ENCODE data around the gene NEK7. TPM values are rescaled to one million over a fixed set of nuclear protein-coding genes. Genes with fewer than 3 reads are reported as not detected.
A peak's percentile ranks its signal among the peaks of the same experiment; 100 is the strongest.

NEK7 gene
- total and polyA plus RNA-seq, 2 of the 4 experiments (the other 2 are of a cell fraction) = 89.0 to 467 TPM

GRCh38 chr1:198118134-198118533, 38.7 kb upstream of the NEK7 start (continued):
- TF ChIP-seq MAFK (IDR thresholded peaks at IDR 0.05; ENCODE audit: low read depth, low read length) = peak; percentile 2; the same call in 1 of the 2 replicates

- peaks cover 9% of the 10 kb centered on the region for H3K4me1 ChIP-seq (ENCODE audit: control insufficient read depth, insufficient read depth, low read length)
- H3K36me3 ChIP-seq (ENCODE audit: control insufficient read depth, insufficient read depth, low read length) = no peaks in the 10 kb centered on the region
- no peak for DNase-seq
- peaks cover 0 to 10% of the 10 kb centered on the region in 2 experiments; a peak in 1 of 4 replicates for H3K79me1 ChIP-seq (ENCODE audit: low read depth in 1 of 2, low read length in 2 of 2)
- H4K8ac ChIP-seq (ENCODE audit: low read depth in 2 of 2, low read length in 2 of 2) = peak overlapping the region in 1 of 2 experiments; percentile 86; a peak in 3 of 4 replicates
- no peak overlapping the region for H3K9ac ChIP-seq (ENCODE audit: low read depth, low read length)
- TF ChIP-seq FOS (IDR thresholded peaks at IDR 0.05; ENCODE audit: low read depth, low read length) (no peak), POLR2A (IDR thresholded peaks at IDR 0.05; ENCODE audit: low read depth, low read length) (no peak), CTCF (conservative IDR thresholded peaks at IDR 0.05; ENCODE audit: low read depth, low read length) (no peak), SMC3 (IDR thresholded peaks at IDR 0.05; ENCODE audit: low read depth, low read length) (no peak), RAD21 (IDR thresholded peaks at IDR 0.05; ENCODE audit: low read length) (no peak), MAZ (IDR thresholded peaks at IDR 0.05; ENCODE audit: borderline replicate concordance, low read depth, low read length) (no peak), MXI1 (IDR thresholded peaks at IDR 0.05; ENCODE audit: borderline replicate concordance, low read depth, low read length) (no peak), CHD1 (IDR thresholded peaks at IDR 0.05; ENCODE audit: low read depth, low read length) (no peak), NFE2L2 (IDR thresholded peaks at IDR 0.05; ENCODE audit: low read depth, low read length) (no peak), RCOR1 (IDR thresholded peaks at IDR 0.05; ENCODE audit: insufficient replicate concordance, low read length) (no peak), ELK1 (IDR thresholded peaks at IDR 0.05; ENCODE audit: borderline replicate concordance, low read depth, low read length) (no peak), CEBPB (IDR thresholded peaks at IDR 0.05; ENCODE audit: low read depth, low read length) (no peak)
- POLR2A ChIA-PET (ENCODE audit: unreplicated experiment) = no interaction called here
- peak overlapping the region; percentile 91; the same call in 1 of the 2 replicates for H3K18ac ChIP-seq (ENCODE audit: low read depth, low read length)
- H3K27me3 ChIP-seq (ENCODE audit: control insufficient read depth, insufficient read depth, low read length) = no peaks in the 10 kb centered on the region
- peak overlapping the region; percentile 86 for H3K14ac ChIP-seq (replicated peaks; ENCODE audit: low read depth, low read length)
- BruUV-seq (replicated peaks) = no TSS peak
- no peak overlapping the region for H3K4me3 ChIP-seq (ENCODE audit: insufficient read depth, low read depth, low read length)
- H2BK120ac ChIP-seq (ENCODE audit: low read depth, low read length) = peak overlapping the region; percentile 97
- no peaks in the 10 kb centered on the region for H4K20me1 ChIP-seq (ENCODE audit: insufficient read depth, low read length)
- peak overlapping the region; percentile 73; the same call in 1 of the 2 replicates for H3K23ac ChIP-seq (ENCODE audit: low read depth, low read length)
- peak overlapping the region; percentile 95; the same call in 1 of the 2 replicates for H2BK20ac ChIP-seq (ENCODE audit: low read depth, low read length)
- no peak overlapping the region for H3K27ac ChIP-seq (ENCODE audit: insufficient read depth, low read length)
- peak overlapping the region; percentile 69; the same call in 1 of the 2 replicates for H3K4ac ChIP-seq (ENCODE audit: low read depth, low read length)
- dilution Hi-C loops (cut with HindIII; ENCODE audit: low sequenced_read_pairs, unreplicated experiment) = no loop called here
- peak overlapping the region; percentile 36; the same call in 1 of the 2 replicates for H4K91ac ChIP-seq (ENCODE audit: insufficient read depth, low read depth, low read length)
- peak overlapping the region; percentile 69; the same call in 2 of the 3 replicates for H2BK15ac ChIP-seq (ENCODE audit: low read depth, low read length)
- H3K9me3 ChIP-seq (ENCODE audit: control insufficient read depth, insufficient read depth, low read length) = no peaks in the 10 kb centered on the region
- ATAC-seq (ENCODE audit: low read depth) = no peak
- WGBS, 2 experiments (ENCODE audit: extremely low coverage in 2 of 2, insufficient read length in 1 of 2) = no CpG with 5 or more reads among the region's 2 CpGs
- H4K5ac ChIP-seq (ENCODE audit: low read depth, low read length) = peak overlapping the region; percentile 52; the same call in 1 of the 2 replicates
- intact Hi-C loops (cut with micrococcal nuclease) = no loop called here
- H2BK5ac ChIP-seq (ENCODE audit: low read depth, low read length, poor library complexity, severe bottlenecking) = peak overlapping the region; percentile 91
- H3K4me2 ChIP-seq (ENCODE audit: low read depth, low read length) = no peak overlapping the region
- peaks cover 9% of the 10 kb centered on the region; the same call in 1 of the 2 replicates for H3K9me1 ChIP-seq (ENCODE audit: insufficient read depth, low read length)
- CTCF ChIA-PET = interaction anchor here (0.5 to 1.1 kb wide), 2 partner anchors 36 to 1709 kb away, joined by 3 read pairs; no protein-coding TSS in a partner anchor
- no peak overlapping the region for H3K56ac ChIP-seq (ENCODE audit: extremely low read depth, insufficient read depth, low read length)
- H2AK5ac ChIP-seq (ENCODE audit: low read depth, low read length) = 0 out of 2 replicates have a peak overlapping the region, but pooled peaks have one; percentile 5
- H2AFZ ChIP-seq (replicated peaks; ENCODE audit: low read length, poor library complexity) = no peak overlapping the region
- in situ Hi-C loops (cut with MboI; ENCODE audit: low sequenced_read_pairs) = no loop called here
- H2AK9ac ChIP-seq (replicated peaks; ENCODE audit: low read depth, low read length, poor library complexity) = no peak overlapping the region
These were observed 36.9 kb upstream of the NEK7 start for GRCh38 chr1:198119906-198120305.
